AG04449 (cell line): Measurements from ENCODE around the gene ADAM33.

Source experiments
- CTCF ChIA-PET: fragments of 350-600 bp; formaldehyde crosslinking; extraction: SDS; loops from one replicate; lab custom pipeline; 2021; ENCODE audit warnings: antibody characterized with exemption; lab: Yijun Ruan, JAX
- POLR2A ChIA-PET: fragments of 400-600, 350-600 bp; formaldehyde crosslinking; extraction: SDS; loops from one replicate; lab custom pipeline; 2020; ENCODE audit warnings: antibody characterized with exemption, inconsistent platforms; lab: Yijun Ruan, JAX
- DNase-seq: peaks from one replicate; pipeline ENCODE4 v3.0.0-alpha.2; 2010; ENCODE audit warnings: low read depth, low spot score
- H3K4me3 ChIP-seq: 2 replicates; pipeline ENCODE4 v1.5.1; 2011; ENCODE audit warnings: low read depth, mild to moderate bottlenecking, control low read depth, low read length
- TF ChIP-seq, protein P1 (sequence below): IDR thresholded peaks from one replicate; pipeline ENCODE4 v1.5.1; 2011; ENCODE audit warnings: mild to moderate bottlenecking, moderate library complexity, low read length, control low read depth, inconsistent platforms; ENCODE audit not compliant: insufficient read depth; ENCODE audit errors: missing control alignments

ADAM33 gene

DNA sequence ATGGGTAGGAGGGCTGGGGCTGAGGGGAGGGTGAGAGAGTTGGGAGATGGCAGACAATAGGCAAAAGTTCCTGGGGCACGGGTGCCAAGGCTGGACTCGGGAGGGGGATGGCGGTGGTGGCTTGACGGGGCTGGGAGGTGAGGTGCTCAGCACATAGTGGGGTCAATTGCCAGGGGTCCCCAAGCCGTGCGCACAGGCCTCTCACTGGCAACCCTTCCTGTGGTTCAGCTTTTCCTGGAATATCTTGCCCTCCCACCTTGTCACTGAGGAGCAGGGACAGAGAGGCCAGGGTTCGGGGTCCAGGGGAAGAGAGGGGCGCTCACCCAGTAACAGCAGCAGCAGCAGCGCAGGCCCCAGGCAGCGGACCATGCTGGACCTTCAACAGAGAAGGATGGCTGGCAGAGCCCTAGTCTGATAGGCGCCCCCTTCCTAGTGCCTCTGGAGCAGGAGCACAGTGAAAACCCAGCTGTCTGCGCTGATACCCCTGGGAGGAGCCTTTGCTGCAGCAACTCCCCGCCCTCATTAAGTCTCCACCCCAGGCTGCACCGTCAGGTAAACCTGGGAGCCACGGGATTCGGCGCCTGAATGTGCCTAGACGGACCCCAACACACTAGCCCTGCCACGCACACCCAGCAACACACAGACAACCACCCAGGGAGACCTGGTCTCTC is 18.6 kb downstream of the ADAM33 start, which contains the start of gene GFRA4:
GFRA4 (minus strand) TSS at position 369 of the 671 bp plus-strand sequence; CDS start at position 369, 0 bp downstream.
- TF ChIP-seq, protein P1, sequence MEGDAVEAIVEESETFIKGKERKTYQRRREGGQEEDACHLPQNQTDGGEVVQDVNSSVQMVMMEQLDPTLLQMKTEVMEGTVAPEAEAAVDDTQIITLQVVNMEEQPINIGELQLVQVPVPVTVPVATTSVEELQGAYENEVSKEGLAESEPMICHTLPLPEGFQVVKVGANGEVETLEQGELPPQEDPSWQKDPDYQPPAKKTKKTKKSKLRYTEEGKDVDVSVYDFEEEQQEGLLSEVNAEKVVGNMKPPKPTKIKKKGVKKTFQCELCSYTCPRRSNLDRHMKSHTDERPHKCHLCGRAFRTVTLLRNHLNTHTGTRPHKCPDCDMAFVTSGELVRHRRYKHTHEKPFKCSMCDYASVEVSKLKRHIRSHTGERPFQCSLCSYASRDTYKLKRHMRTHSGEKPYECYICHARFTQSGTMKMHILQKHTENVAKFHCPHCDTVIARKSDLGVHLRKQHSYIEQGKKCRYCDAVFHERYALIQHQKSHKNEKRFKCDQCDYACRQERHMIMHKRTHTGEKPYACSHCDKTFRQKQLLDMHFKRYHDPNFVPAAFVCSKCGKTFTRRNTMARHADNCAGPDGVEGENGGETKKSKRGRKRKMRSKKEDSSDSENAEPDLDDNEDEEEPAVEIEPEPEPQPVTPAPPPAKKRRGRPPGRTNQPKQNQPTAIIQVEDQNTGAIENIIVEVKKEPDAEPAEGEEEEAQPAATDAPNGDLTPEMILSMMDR = no peak
- H3K4me3 ChIP-seq = no peak within 1 kb of the TSS
- ChIA-PET CTCF (interaction anchor here (1.4 kb wide), 1 partner anchor 48 kb away, joined by 3 read pairs; no protein-coding TSS in a partner anchor), POLR2A (no interaction called here)
- no peak for DNase-seq

DNA sequence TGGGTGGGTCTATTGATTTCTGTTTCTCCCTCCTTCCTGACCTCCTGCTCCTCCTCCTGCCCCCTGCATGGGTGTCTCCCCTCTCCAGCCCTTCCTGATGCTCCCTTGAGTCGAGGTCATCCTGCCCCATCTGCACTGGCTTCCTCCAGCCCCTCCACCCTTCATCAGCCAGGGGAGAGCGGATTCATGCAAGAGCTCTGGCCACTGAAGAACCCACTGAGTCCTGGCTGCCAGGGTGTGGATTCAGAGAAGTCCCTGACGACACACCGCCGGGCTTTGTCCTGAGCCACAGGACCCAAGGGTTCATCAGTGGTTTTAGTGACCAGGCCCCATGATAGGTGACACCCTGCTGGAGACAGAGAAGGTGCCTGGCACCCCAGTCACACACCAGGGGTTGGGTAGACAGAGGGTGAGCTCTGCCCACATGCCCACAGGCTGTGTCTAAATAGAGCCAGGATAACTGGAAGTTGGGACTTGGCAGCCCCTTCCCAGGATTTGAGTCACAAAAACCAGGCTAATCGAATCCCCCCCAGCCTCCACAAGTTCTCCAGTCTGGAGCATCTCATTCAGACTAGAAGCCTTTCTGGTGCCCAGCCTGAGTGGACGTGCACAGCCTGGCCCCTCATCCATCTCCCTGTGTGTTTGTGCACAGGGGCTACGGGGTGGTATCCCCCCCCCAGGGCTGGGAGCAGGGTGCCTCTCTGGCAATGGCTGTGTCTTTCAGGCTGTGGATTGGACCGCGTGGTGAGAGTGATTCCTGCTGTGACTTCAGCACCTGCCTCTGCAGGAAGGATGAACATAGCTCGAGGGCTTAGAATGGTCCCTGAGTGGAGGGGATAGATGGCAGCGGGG is 19.8 kb downstream of the ADAM33 start:
- DNase-seq = no peak
- TF ChIP-seq, protein P1 = no peak
- ChIA-PET CTCF (no interaction called here), POLR2A (no interaction called here)
- no peak overlapping the region for H3K4me3 ChIP-seq

DNA sequence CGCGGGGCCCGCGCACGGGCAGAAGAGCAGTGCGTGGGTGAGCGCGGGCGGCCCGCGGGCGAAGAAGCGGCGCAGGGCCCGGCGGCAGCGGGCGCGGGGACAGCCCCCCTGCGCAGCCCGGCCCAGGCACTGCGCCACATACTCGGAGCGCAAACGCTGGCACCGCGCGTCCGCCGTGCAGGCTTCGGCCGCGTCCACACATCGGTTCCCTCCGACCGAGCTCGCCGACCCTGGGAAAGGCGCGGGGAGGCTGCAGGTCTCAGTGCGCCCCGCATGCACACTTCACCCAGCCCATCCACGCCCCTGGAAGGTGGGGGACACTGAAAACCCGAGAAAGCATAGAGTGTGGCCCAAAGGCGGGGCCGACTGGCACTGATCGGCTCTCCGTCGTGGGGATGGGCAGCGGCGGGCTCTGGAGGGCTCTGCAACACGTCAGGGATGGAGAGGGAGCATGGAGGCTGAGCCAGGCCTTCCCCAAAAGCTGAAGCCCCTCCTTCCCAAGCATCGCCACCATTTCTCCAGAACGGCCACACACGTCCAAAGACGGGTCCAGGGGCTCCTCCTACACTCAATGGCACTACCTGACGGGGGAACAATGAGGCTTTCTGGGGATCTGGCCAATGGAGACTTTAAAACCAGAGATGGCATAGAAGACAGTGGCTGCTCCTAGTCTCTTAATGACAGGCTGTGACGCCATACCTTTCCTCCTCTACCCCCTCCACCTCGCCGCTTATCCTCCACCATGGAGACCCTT is 20.6 kb downstream of the ADAM33 start:
- ChIA-PET CTCF (no interaction called here), POLR2A (no interaction called here)
- H3K4me3 ChIP-seq = no peak overlapping the region
- DNase-seq = no peak
- TF ChIP-seq, protein P1 = no peak

DNA sequence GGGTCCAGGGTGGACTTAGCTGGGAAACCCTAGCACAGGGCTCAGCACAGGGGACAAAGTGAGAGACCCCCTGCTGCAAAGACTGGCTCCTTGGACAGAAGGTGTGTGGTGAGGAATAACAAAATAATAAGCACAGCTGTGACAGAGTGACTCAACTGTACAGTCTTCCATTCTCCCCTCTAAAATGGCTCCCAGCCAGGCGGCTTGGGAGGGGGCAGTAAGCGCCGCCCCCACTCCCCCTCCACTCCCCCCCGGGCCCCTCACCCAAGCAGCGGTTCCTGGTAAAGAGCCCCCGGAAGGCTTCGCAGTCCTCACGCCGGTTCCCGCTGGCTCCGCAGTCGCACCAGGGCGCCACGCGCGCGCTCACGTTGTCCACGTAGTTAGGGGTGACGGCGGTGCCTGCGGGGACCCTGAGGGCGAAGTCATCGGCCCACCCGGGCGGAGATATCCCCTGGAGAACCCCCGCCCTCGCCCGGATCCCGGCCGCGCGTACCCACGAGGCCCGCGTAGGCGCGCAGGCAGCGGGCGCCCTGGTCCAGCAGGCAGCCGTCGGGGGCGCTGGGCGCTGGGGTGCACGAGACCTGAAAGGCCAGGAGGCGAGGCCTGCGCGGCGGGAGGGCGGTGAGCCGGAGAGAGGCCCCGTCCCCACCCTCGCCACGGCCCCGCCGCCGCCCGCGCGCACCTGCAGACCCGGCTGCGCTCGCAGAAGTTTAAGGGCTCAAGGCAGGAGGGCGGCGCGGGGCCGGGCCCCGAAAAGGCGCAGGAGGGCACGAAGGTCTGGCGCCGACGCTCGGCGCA is 21.3 kb downstream of the ADAM33 start:
- TF ChIP-seq, protein P1 = no peak
- DNase-seq = no peak
- no peak overlapping the region for H3K4me3 ChIP-seq
- ChIA-PET CTCF (no interaction called here), POLR2A (interaction anchor here (0.6 kb wide), 1 partner anchor 80 kb away, joined by 3 read pairs; no protein-coding TSS in a partner anchor)

DNA sequence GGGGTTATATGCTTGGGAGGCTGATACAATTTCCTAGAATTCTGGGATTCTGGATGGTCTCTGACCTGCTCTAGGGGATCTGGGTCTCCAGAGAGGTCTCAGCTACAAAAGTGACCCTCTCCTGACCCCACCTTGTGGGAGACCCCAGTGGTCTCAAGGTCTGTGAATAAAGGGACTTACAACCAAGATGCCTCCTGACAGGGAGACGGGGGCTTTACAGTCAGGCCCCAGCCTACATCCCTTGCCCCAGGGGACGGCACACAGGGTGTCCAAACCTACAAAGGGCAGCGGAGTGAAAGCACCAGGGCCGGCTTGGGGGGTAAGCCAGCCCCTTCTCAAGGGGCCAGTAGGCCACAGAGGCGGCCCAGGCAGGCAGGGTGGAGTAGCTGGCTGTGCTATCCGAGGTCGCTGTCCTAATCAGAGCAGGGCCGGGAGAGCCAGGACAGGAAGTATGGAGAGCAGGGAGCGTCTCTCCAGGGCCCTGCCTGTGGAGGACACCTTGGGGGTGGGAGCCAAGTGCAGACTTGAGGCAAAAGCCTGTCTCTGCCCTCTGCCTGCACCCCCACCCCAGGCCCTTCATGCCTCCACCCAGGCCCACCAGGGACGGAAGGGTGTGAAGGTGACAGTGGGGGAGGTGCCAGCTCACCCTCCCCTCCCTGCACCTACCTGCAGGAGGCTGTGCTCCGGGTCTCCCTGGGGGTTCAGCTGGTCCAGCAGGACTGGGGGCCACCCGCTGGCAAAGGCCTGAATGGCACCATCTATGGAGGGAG is 22.1 kb downstream of the ADAM33 start:
- CTCF ChIA-PET = interaction anchor here (1.8 kb wide), 1 partner anchor 17 kb away, joined by 9 read pairs; no protein-coding TSS in a partner anchor
- TF ChIP-seq, protein P1 = no peak

More for the DNA sequence above, 22.1 kb downstream of the ADAM33 start:
- no peak overlapping the region for H3K4me3 ChIP-seq
- DNase-seq = no peak
- POLR2A ChIA-PET = interaction anchor here (0.6 to 1.2 kb wide), 2 partner anchors 21 to 80 kb away, joined by 3 to 5 read pairs; no protein-coding TSS in a partner anchor
